Endodermal cell (in vitro differentiated cells): Measurements from ENCODE around the gene CACNB1. TPM values are rescaled to one million over a fixed set of nuclear protein-coding genes. Genes with fewer than 3 reads are reported as not detected.
A peak's percentile ranks its signal among the peaks of the same experiment; 100 is the strongest.

ENCODE experiments used
- DNase-seq: peaks from one replicate; pipeline ENCODE4 v3.0.0-alpha.2; 2017
- H3K27ac ChIP-seq: 2 replicates; pipeline ENCODE4 v1.5.1; 2013; ENCODE audit warnings: mild to moderate bottlenecking, low read depth, low read length, moderate library complexity
- H3K27me3 ChIP-seq: 2 replicates; pipeline ENCODE4 v1.6.1; 2013; ENCODE audit warnings: mild to moderate bottlenecking, low read length, moderate library complexity; ENCODE audit not compliant: insufficient read depth, control insufficient read depth, poor library complexity, severe bottlenecking
- H3K36me3 ChIP-seq: 2 replicates; pipeline ENCODE4 v1.7.0; 2013; ENCODE audit warnings: mild to moderate bottlenecking, low read length, moderate library complexity; ENCODE audit not compliant: control insufficient read depth, insufficient read depth
- H3K4me1 ChIP-seq: one replicate; pipeline ENCODE4 v1.7.0; 2013; ENCODE audit warnings: low read length; ENCODE audit not compliant: control insufficient read depth, insufficient read depth
- H3K4me3 ChIP-seq: 2 replicates; pipeline ENCODE4 v1.5.1; 2013; ENCODE audit warnings: mild to moderate bottlenecking, low read length, moderate library complexity
- H3K9ac ChIP-seq: 2 replicates; pipeline ENCODE4 v1.6.1; 2013; ENCODE audit warnings: mild to moderate bottlenecking, low read length, moderate library complexity; ENCODE audit not compliant: poor library complexity, severe bottlenecking; ENCODE audit errors: extremely low read depth
- H3K9me3 ChIP-seq: 2 replicates; pipeline ENCODE4 v1.6.1; 2013; ENCODE audit warnings: mild to moderate bottlenecking, low read length, moderate library complexity; ENCODE audit not compliant: control insufficient read depth
- H3K27ac Mint-ChIP-seq: 2 replicates; pipeline ENCODE4 v1.8.0; 2020; ENCODE audit warnings: mixed read lengths
- H3K27me3 Mint-ChIP-seq: 2 replicates; pipeline ENCODE4 v1.8.0; 2021; ENCODE audit warnings: mild to moderate bottlenecking, mixed read lengths; ENCODE audit not compliant: insufficient read depth
- H3K36me3 Mint-ChIP-seq: 2 replicates; pipeline ENCODE4 v1.8.0; 2020; ENCODE audit warnings: low read depth, mixed read lengths
- H3K4me1 Mint-ChIP-seq: 2 replicates; pipeline ENCODE4 v1.8.0; 2020; ENCODE audit warnings: mixed read lengths
- H3K4me3 Mint-ChIP-seq: 2 replicates; pipeline ENCODE4 v1.8.0; 2020; ENCODE audit warnings: mild to moderate bottlenecking, moderate library complexity, mixed read lengths
- H3K9me3 Mint-ChIP-seq: 2 replicates; pipeline ENCODE4 v1.8.0; 2020; ENCODE audit warnings: mild to moderate bottlenecking, mixed read lengths
- CTCF ChIP-seq: fragments of 200-600 bp; sonication (generic); conservative IDR thresholded peaks from 2 replicates; pipeline ENCODE4 v1.5.0; 2021; ENCODE audit warnings: antibody characterized with exemption, mild to moderate bottlenecking
- WGBS, 2 experiments: methylation state at CpG; one replicate each; pipeline versions ENCODE4 v1.1.5 to v1.1.7; 2013; ENCODE audit warnings: missing lambda C conversion rate in 2 of 2, mixed read lengths in 1 of 2; ENCODE audit not compliant: insufficient coverage in 1 of 2, insufficient read length in 1 of 2; 5-methylcytosine and 5-hydroxymethylcytosine counted together
- total RNA-seq, 2 donors: library from RNA; stranded (reverse); fragmentation: NEBNext Ultra II Directional in 1 of 2; extraction: Animal tissue kit (Norgen Biotek cat#: 25700) in 1 of 2; gene quantifications; 2 replicates in 1 of 2; 3 replicates in 1 of 2; pipeline ENCODE4 v1.2.1, GENCODE V29; 2021

Gene CACNB1
- total RNA-seq, 2 donors from 2014 or later, result 12.2 to 13.2 TPM

- DNase-seq, result peak; percentile 96
- Mint-ChIP-seq H3K4me1 (peaks cover 24% of the 10 kb centered on the region), H3K4me3 (peak overlapping the region; percentile 98), H3K9me3 (no peaks in the 10 kb centered on the region), H3K36me3 (peaks cover 21% of the 10 kb centered on the region), H3K27me3 (no peaks in the 10 kb centered on the region), H3K27ac (peak overlapping the region; percentile 14)
- H3K36me3 ChIP-seq, result peaks cover 14% of the 10 kb centered on the region
- H3K9me3 ChIP-seq, result no peaks in the 10 kb centered on the region
- H3K9ac ChIP-seq, result no peak overlapping the region
- peak overlapping the region; percentile 72 for H3K4me3 ChIP-seq
- no peak overlapping the region for H3K27ac ChIP-seq
- no peaks in the 10 kb centered on the region for H3K27me3 ChIP-seq
- H3K4me1 ChIP-seq, result no peaks in the 10 kb centered on the region
- WGBS, 2 experiments, result 46% methylated on average over 7 to 20 of the region's 20 CpGs
- peak; percentile 67 for TF ChIP-seq CTCF
Observed at GRCh38 chr17:39194089-39194984, 3.1 kb downstream of the CACNB1 start.

- peaks cover 17% of the 10 kb centered on the region for H3K4me1 Mint-ChIP-seq
- H3K36me3 Mint-ChIP-seq, result peaks cover 22% of the 10 kb centered on the region
- 84 to 100% methylated on average over 4 to 9 of the region's 10 CpGs for WGBS, 2 experiments
- no peak overlapping the region for H3K4me3 ChIP-seq
- no peak overlapping the region for H3K4me3 Mint-ChIP-seq
- H3K9me3 Mint-ChIP-seq, result no peaks in the 10 kb centered on the region
- H3K9me3 ChIP-seq, result no peaks in the 10 kb centered on the region
- peaks cover 14% of the 10 kb centered on the region for H3K36me3 ChIP-seq
- no peaks in the 10 kb centered on the region for H3K27me3 ChIP-seq
- no peak for TF ChIP-seq CTCF
- no peak overlapping the region for H3K27ac ChIP-seq
- no peak overlapping the region for H3K27ac Mint-ChIP-seq
- no peaks in the 10 kb centered on the region for H3K4me1 ChIP-seq
- no peaks in the 10 kb centered on the region for H3K27me3 Mint-ChIP-seq
- DNase-seq, result no peak
- no peak overlapping the region for H3K9ac ChIP-seq
Observed at GRCh38 chr17:39193346-39193745, 4.1 kb downstream of the CACNB1 start.

- TF ChIP-seq CTCF, result no peak
Observed at GRCh38 chr17:39192901-39193300, 4.6 kb downstream of the CACNB1 start.

More at GRCh38 chr17:39192901-39193300, 4.6 kb downstream of the CACNB1 start:
- peaks cover 14% of the 10 kb centered on the region for H3K36me3 ChIP-seq
- H3K27me3 ChIP-seq, result no peaks in the 10 kb centered on the region
- H3K9me3 ChIP-seq, result no peaks in the 10 kb centered on the region
- peaks cover 12% of the 10 kb centered on the region for H3K4me1 Mint-ChIP-seq
- no peak for DNase-seq
- no peak overlapping the region for H3K9ac ChIP-seq
- no peak overlapping the region for H3K4me3 ChIP-seq
- no peak overlapping the region for H3K4me3 Mint-ChIP-seq
- no peaks in the 10 kb centered on the region for H3K27me3 Mint-ChIP-seq
- H3K4me1 ChIP-seq, result no peaks in the 10 kb centered on the region
- WGBS, 2 experiments, result 88 to 96% methylated on average over 8 to 16 of the region's 16 CpGs
- H3K27ac Mint-ChIP-seq, result no peak overlapping the region
- H3K27ac ChIP-seq, result no peak overlapping the region
- H3K9me3 Mint-ChIP-seq, result no peaks in the 10 kb centered on the region
- peaks cover 22% of the 10 kb centered on the region for H3K36me3 Mint-ChIP-seq
